GM21529 (cell line): ENCODE results near the gene EPHA1.

Experiments
- ATAC-seq: cut with Tn5 transposase; IDR thresholded peaks from one replicate; pipeline ENCODE4 v1.9.1; 2021; ENCODE audit not compliant: unreplicated experiment

Gene EPHA1

GRCh38 chr7:143354376-143354775 is 54.3 kb downstream of the EPHA1 start:
- ATAC-seq: no peak

GRCh38 chr7:143352531-143353002 is 56.1 kb downstream of the EPHA1 start:
- no peak for ATAC-seq

DNA sequence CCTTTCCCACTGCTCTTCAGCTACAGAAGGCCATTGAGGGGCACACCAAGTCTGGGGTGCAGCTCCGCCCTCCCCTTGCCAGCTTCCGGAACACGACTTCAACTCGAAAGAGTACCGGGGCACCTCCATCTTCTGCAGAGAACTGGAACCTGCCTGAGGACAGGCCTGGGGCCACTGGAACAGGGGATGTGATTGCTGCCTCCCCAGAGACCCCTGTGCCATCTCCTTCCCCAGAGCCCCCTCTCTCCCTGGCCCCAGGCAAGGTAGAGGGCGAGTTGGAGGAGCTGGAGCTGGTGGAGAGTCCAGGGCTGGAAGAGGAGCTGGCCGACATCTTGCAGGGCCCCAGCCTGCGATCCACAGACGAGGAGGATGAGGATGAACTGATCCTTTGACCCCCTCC is 57.1 kb downstream of the EPHA1 start:
- ATAC-seq: no peak

DNA sequence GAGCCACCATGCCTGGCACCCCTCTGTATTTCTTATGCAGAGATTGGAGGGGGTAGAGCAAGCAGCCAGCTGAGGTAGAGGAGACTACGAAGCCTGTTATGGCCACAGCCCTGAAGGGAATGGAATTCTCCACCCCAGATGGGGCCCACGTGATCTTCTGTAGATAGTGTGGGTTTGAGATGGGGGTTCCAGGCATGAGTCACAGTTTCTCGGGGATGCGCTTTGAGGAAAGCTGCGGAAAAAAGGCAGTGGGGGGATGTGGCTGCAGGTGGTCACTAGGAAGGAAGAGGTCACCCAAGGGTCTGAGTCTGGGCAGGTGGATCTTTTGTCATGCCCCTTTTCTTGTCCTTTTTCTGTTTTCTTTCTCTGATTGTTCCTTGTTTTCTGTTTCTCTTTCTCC is 57.6 kb downstream of the EPHA1 start:
- ATAC-seq: no peak

- no peak for ATAC-seq
These were observed 60.7 kb downstream of the EPHA1 start for GRCh38 chr7:143347950-143348349.

DNA sequence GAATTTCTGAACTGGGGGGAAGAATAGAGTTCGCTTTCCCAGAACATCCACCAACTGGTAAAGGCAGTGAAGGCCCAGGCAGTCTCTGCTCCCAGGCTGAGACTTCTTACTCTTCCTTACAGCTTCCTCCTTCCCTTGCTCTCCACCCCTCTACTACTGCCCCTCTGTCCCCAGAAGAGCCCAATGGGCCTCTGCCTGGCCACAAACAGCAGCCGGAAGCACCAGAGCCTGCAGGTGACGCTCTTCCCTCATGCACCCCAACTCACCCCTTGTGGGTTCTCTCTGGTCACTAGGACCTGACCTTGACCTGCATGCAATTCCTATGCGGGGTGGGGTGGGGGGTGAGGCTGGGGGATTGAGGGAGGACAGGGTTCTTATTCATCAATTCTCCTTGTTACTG is 62.6 kb downstream of the EPHA1 start:
- no peak for ATAC-seq

DNA sequence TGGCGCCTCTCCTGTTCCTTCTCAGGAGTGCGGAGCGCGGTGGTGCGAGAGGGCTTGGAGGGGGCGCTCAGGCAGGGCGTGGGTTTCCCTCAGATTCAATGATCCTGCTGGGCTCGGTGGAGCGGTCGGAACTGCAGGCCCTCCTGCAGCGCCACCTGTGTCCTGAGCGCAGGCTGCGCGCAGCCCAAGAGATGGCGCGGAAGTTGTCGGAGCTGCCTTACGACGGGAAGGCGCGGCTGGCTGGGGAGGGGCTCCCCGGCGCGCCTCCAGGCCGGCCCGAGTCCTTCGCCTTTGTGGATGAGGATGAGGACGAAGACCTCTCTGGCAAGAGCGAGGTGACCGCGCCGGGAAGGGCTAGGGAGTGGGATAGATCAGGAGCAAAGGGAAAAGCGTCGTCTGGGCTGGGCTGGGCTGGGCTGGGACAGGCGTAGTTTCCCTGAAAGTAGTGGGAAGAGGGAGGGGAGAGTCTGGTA is 63.2 kb downstream of the EPHA1 start:
- ATAC-seq: peak; percentile 69

- no peak for ATAC-seq
These were observed 65.1 kb downstream of the EPHA1 start for GRCh38 chr7:143343596-143343995.

DNA sequence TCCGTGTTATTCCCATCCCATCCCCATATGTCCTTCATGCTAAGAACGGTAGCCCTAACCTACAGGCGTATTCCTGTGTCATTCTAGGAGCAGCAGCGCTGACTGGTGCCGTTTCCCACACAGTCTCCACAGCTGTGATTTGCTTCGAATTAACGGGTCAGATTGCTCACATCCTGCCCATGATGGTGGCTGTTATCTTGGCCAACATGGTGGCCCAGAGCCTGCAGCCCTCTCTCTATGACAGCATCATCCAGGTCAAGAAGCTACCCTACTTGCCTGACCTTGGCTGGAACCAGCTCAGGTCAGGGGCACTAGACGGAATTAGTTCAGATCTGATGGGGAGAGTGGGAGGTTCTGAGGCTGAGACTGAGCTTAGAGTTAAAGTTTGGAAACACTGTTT is 66.8 kb downstream of the EPHA1 start:
- ATAC-seq: no peak
